A673 (cell line): Measurements from ENCODE around the gene HOMEZ. TPM values are rescaled to one million over a fixed set of nuclear protein-coding genes. Genes with fewer than 3 reads are reported as not detected.
"Not testable (repeated sequence)": the region's sequence is repeated elsewhere in the genome, so short reads cannot be mapped to it uniquely, and the experiment has no call there.

Source experiments
- BruUV-seq: library from RNA; stranded (reverse); fragments of 400-500 nt; replicated peaks from 2 replicates; lab custom pipeline; 2021; lab: Mats Ljungman, UMichigan
- CTCF ChIA-PET: fragments of 300-600 bp; sonication (Branson Sonifier 250); formaldehyde crosslinking; loops from one replicate; lab custom pipeline; 2022; ENCODE audit warnings: antibody characterized with exemption; lab: Charles Lee
- POLR2A ChIA-PET: fragments of 300-600 bp; sonication (Branson Sonifier 250); formaldehyde crosslinking; loops from one replicate; lab custom pipeline; 2022; ENCODE audit warnings: antibody characterized with exemption; ENCODE audit not compliant: low non-redundant PET; lab: Charles Lee
- DNase-seq: peaks from one replicate; pipeline ENCODE4 v3.0.0-alpha.2; 2015; ENCODE audit warnings: low spot score
- H3K27ac ChIP-seq: fragments of 200-600 bp; sonication (generic); 2 replicates; pipeline ENCODE4 v1.5.1; 2016; ENCODE audit warnings: mixed run types, low read depth, mild to moderate bottlenecking, mixed read lengths, antibody characterized with exemption, low read length; ENCODE audit not compliant: poor library complexity, severe bottlenecking
- H3K27me3 ChIP-seq: fragments of 200-600 bp; sonication (generic); replicated peaks from 2 replicates; pipeline ENCODE4 v1.6.1; 2017; ENCODE audit warnings: mixed run types, low read depth, mild to moderate bottlenecking, mixed read lengths, antibody characterized with exemption, low read length; ENCODE audit not compliant: insufficient read depth, poor library complexity
- H3K36me3 ChIP-seq: fragments of 200-600 bp; sonication (generic); 2 replicates; pipeline ENCODE4 v1.6.1; 2016; ENCODE audit warnings: mixed run types, mild to moderate bottlenecking, mixed read lengths, antibody characterized with exemption, low read length; ENCODE audit not compliant: insufficient read depth, poor library complexity, severe bottlenecking
- H3K4me1 ChIP-seq: fragments of 200-600 bp; sonication (generic); 2 replicates; pipeline ENCODE4 v1.6.1; 2017; ENCODE audit warnings: mixed run types, mild to moderate bottlenecking, mixed read lengths, antibody characterized with exemption, low read length; ENCODE audit not compliant: insufficient read depth, poor library complexity, severe bottlenecking
- H3K4me3 ChIP-seq: fragments of 200-600 bp; sonication (generic); 2 replicates; pipeline ENCODE4 v1.5.1; 2016; ENCODE audit warnings: low read depth, mixed run types, mild to moderate bottlenecking, mixed read lengths, low read length; ENCODE audit not compliant: poor library complexity, severe bottlenecking
- H3K9me3 ChIP-seq: fragments of 200-600 bp; sonication (generic); 2 replicates; pipeline ENCODE4 v1.6.1; 2016; ENCODE audit warnings: mixed run types, low read depth, mild to moderate bottlenecking, mixed read lengths, antibody characterized with exemption, low read length; ENCODE audit not compliant: poor library complexity, severe bottlenecking
- CTCF ChIP-seq: fragments of 300-800, 200-600 bp; sonication (generic); conservative IDR thresholded peaks from 2 replicates; pipeline ENCODE4 v1.5.1; 2017; ENCODE audit warnings: low read depth, mild to moderate bottlenecking, antibody characterized with exemption, low read length, moderate library complexity, mixed read lengths
- EZH2 ChIP-seq: fragments of 200-600 bp; sonication (generic); IDR thresholded peaks from 2 replicates; pipeline ENCODE4 v1.6.1; 2017; ENCODE audit warnings: borderline replicate concordance, low read depth, mild to moderate bottlenecking, mixed read lengths, antibody characterized with exemption, low read length; ENCODE audit not compliant: poor library complexity, severe bottlenecking
- intact Hi-C: fragments of 100-400 bp; cut with micrococcal nuclease; formaldehyde crosslinking; loops from one replicate; pipeline ENCODE4 v1.10.0; 2022; ENCODE audit not compliant: unreplicated experiment
- total RNA-seq: library from RNA; stranded (reverse); gene quantifications from 2 replicates; pipeline ENCODE4 v1.2.3, GENCODE V29; 2021

The HOMEZ gene
- total RNA-seq, 1 experiment from 2014 or later, result 6.3 TPM

- intact Hi-C loops, result no loop called here
- ChIA-PET CTCF (no interaction called here), POLR2A (interaction anchor here (0.6 kb wide), 1 partner anchor 27 kb away, joined by 4 read pairs; no protein-coding TSS in a partner anchor)
- Histone ChIP-seq H3K27ac (no peak overlapping the region), H3K36me3 (peaks cover 36% of the 10 kb centered on the region), H3K4me3 (no peak overlapping the region), H3K4me1 (peaks cover 10% of the 10 kb centered on the region), H3K9me3 (no peaks in the 10 kb centered on the region), H3K27me3 (no peaks in the 10 kb centered on the region)
- DNase-seq, result no peak
- TF ChIP-seq EZH2, result no peak
- TF ChIP-seq CTCF, result no peak
- no TSS peak for BruUV-seq
Observed at GRCh38 chr14:23326491-23327332, 40.8 kb upstream of the HOMEZ start.

GRCh38 chr14:23325746-23326145 lies 39.8 kb upstream of the HOMEZ start:
- BruUV-seq, H3K4me3 ChIP-seq, DNase-seq, H3K9me3 ChIP-seq, CTCF ChIA-PET, H3K27me3 ChIP-seq, H3K4me1 ChIP-seq, intact Hi-C loops: not testable (repeated sequence)
- H3K27ac ChIP-seq, result peak overlapping the region; percentile 38
- POLR2A ChIA-PET, result interaction anchor here (0.7 kb wide), 1 partner anchor 605 kb away, joined by 3 read pairs; no protein-coding TSS in a partner anchor
- peaks cover 36% of the 10 kb centered on the region for H3K36me3 ChIP-seq

- ChIA-PET POLR2A (no interaction called here), CTCF (no interaction called here)
- H3K4me1 ChIP-seq, result peaks cover 13% of the 10 kb centered on the region
- no TSS peak for BruUV-seq
- no peak overlapping the region for H3K4me3 ChIP-seq
- no peaks in the 10 kb centered on the region for H3K27me3 ChIP-seq
- no peaks in the 10 kb centered on the region for H3K9me3 ChIP-seq
- H3K36me3 ChIP-seq, result peaks cover 37% of the 10 kb centered on the region
- DNase-seq, result no peak
- no peak overlapping the region for H3K27ac ChIP-seq
- TF ChIP-seq CTCF, result no peak
- no peak for TF ChIP-seq EZH2
- intact Hi-C loops, result loop anchor here (5.0 kb wide), 2 partner anchors 42 to 142 kb away; partner anchors contain the start of genes EFS and NGDN
Observed at GRCh38 chr14:23324993-23325392, 39.1 kb upstream of the HOMEZ start.
